NCI-H2171 (cell line): ENCODE results near the gene KCTD18.

Source experiments
- DNase-seq: peaks from one replicate; lab custom pipeline; 2025; lab: John Stamatoyannopoulos, UW

The KCTD18 gene

DNA sequence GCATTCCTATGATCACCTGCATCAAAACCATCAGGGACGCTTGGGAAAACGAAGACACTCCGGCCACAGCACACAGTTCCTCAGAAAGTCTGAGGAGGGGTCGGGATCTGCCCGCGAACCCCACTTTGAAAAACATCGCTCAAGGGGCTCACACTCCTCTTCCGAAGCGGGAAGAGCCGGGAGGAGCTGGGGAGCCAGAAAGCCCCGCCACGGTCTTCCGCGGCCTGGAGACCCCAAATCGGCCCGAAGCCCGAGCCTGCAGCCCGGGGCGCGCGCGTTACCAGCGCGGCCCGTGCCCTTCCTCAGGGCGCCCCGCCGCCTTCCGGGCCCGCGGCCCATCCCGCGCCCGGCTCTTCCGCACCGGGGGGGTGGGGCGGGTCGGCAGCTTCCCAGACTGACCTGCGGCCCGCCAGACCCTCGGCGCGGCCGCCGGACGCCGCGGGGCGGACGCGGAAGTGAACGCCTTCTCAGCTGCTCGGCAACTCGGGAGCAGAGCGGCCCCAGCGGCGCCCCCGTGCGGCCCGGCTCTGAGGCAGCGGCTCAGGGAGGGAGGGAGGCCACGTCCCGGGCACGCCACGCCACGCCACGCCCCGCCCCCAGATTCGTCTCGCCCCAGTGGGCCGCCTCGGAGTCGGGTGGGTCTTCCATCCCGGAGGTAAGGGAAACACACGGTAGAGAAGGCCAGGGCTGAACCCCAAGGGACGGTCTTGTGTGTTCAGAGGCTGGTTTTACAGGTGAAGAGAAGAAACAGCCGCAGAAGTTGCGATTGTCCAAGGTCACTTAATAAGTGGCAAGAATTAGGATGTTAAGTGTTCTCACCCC is at the start of gene KCTD18:
KCTD18 (minus strand) TSS at position 457 of the 822 bp plus-strand sequence. CDS start 3,052 bp downstream, outside the sequence.
- peak; percentile 80 for DNase-seq

DNA sequence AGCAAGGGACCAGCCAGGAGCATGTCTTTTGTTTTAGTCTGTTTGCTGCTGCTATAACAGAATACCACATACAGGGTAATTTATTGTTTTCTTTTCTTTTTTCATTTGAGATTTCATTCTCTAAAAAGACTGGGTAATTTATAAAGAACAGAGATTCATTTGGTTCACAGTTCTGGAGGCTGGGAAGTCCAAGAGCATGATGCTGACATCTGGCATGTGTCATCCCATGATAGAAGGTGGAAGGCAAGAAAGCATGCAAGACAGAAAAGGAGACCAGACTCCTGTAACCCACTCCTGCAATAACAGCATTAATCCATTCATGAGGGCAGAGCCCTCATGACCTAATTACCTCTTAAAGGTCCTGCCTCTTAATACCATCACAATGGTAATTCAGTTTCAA is 30.9 kb upstream of the KCTD18 start:
- no peak for DNase-seq

DNA sequence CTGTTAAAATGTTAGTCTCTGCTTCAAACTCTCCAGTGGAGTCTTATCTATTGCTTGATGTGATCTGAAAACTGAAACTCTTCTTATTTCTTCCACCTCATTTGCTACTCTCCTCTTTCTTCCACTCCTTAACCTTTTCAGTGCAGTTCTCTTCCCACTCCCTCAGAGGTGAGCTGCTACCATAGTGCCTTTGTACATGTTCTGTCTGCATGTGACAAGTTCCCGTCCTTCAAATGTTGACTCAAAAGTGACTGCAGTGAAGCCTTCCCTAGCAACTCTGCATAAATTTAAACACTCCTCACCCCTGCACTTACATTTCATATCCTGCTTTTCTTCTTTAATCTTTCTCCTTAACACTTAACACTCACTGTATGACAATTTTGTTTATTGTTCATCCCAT is 28.3 kb upstream of the KCTD18 start:
- no peak for DNase-seq

DNA sequence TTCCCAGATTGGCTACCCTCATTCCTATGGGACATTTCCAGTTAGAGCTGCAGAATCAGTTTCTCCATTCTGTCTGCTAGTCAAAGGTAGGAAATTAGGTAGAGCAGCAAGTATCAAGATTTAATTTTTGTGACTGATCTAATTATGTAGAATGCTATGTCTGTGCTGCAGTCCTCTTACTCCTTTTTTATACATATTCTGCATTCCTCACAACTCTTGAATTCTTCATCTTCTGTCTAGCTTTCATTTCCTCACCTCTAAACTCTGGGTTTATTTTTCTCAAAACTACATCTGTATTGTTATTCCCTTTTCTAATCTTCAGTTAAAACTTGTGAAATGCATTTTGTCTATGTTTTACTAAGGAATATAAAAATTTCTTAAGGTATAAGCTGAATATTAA is 24.7 kb upstream of the KCTD18 start:
- no peak for DNase-seq

DNA sequence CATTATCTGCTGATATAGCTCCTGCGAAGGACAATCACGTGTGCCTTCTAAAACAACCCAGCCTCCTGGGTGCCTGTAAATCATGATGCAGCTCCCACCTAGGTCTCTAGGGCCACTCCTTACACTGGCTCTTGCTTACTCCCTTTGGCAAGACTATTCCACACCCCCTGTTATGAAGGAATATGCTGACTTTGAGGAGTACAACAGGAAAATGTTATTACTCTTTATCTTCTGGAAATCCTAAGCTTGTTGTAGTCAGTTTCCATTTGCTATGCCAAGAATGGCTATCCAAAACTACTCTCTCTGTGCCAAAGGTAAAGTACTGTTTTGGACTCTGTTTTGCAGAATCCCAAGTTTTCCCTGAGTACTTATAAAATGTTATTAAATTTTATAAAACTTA is 23.9 kb upstream of the KCTD18 start:
- DNase-seq: no peak

DNA sequence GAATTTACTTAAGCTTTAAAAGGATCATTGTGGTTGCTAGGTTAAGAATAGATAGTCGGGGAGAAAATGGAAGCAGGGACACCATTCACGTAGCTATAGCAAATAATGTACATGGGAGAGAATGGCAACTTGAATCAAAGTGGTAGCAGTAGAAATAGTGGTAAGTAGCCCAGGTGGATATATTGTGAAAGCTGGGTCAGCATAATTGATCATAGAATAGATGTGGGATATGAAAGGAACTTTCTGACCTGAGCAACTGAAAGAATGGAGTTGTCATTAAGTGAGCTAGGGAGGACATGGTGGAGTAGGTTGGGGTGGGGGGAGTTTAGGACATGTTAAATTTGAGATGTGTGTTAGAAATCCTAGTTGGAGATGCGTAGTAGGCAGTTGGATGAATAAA is 18.4 kb upstream of the KCTD18 start:
- DNase-seq: no peak

DNA sequence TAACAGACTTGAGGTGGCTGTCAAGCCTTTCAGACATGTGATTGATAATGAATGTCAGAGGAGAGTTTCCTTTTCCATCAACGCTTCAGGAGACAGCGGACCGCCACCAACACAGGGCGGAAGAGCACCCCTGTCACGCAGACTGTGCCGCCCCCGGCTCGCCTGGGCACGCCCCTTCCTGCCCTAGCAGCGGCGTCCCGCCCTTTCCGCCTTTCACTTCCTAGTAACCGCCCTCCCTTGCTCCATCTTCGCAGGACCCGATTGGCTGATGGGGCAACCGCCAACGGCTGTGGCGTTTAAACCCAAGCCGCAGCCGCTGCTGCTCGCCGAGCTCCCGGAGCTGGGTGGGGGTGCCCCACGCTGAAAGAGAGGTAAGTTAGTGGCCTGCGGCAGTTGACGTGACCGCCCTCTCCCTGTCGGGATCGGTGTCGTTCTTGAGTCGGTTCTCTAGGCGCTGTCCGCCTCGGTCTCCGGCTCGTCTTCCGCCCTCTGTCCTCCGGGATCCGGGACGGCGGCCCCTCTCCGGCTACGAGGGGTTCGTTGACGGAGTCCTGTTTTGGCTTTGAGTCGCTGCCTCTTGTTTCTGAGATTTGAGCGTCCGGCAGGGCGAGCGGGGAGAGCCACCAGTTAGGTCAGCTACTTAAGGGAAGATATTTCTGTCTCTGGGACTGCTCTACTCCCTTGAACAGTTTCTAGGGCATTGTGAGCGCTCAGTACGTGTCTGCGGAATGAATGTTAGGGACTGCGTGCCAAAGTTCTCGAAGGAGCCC is 16.2 kb upstream of the KCTD18 start, which contains the start of gene SGO2:
SGO2 (plus strand) TSS at position 326 of the 770 bp plus-strand sequence. CDS start 6,769 bp downstream, outside the sequence.
- DNase-seq: peak; percentile 95

DNA sequence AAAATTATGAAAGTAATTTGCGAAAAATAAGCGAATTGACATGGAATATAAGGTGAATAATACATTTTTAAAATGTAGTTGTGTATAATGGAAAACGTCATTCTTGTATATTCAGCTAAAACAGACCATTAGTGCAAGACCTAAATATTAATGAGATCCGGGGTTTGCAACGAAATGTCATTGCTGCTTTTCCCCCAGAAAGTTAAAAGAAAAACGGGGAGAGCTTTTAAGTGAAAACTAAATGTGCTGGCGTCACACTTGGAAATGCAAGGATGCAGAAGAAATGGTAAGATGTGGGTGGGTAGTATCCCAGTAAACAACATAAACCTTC is 15.6 kb upstream of the KCTD18 start:
- no peak for DNase-seq

DNA sequence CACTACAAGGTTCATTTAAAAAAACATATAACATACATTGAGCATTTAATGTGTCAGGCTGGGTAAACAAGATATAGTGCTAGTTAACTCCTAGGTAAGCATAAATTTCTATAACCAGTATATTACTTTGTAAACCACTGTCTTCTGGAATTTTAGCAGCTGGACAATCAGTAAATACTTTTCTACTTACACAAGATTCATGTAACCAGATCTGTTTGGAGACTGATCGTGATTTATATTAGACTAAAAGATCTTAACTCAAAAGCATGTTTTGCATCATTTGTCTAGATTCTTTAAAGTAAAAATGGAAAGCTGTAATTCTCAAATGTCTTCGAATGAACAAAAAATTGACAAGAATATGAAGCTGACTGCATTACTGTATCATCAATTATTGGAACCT is 15.2 kb upstream of the KCTD18 start:
- DNase-seq: no peak

DNA sequence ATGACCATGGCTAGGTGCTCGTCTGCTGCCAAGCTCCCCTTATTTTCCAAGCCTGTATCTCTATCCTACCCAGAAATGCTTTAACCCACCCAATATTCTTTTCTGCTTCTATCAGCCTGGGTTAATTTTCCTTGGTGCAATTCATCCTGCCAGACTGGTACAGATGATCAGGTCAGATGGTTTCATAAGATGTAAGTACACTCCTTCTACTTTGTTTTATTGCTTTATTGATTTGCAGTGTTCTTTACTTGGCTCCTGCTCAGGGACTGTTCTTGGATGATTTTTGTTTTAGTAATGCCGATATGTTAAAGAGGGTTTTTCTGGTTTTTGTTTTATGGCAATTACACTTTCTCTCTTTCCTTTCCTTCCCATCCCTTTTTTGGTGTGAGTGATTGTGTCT is 13.7 kb upstream of the KCTD18 start:
- no peak for DNase-seq

DNA sequence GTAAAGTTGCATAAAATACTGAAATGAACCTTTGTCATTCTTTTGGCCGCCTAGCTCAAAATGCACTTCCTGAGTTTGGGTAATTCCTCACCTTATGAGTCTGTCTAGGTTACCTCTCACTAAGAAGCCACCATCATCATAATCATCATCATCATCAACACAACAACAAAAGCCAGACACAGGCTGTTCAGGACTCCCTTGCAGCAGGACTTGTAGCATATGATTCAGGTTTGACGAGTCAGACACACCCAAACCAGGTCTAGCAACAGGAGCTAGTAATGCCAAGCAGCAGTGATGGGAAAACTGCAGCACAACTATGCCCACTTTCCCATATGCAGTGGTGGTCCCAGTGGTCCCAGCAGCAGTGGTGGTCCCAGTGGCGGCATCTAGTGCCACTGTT is 13.3 kb upstream of the KCTD18 start:
- DNase-seq: no peak

DNA sequence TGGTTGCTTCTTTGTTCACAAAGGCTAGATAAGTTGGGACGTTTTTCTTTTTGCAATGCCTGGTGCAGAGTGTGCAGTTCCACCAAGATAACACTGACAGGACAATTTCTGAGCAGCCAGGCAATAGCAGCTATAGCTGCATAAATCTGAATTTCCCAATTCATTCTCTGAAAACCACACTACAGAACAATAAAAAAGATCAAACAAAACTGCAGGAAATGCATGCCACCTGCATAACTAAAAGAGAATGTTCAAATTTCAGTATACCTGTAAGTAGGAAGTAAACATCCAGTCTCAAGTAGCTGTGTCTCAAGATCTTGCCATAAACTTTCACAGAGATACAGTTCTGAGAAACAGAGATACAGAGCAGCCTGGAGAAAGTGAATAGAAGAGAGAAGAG is 5.3 kb upstream of the KCTD18 start:
- DNase-seq: no peak

DNA sequence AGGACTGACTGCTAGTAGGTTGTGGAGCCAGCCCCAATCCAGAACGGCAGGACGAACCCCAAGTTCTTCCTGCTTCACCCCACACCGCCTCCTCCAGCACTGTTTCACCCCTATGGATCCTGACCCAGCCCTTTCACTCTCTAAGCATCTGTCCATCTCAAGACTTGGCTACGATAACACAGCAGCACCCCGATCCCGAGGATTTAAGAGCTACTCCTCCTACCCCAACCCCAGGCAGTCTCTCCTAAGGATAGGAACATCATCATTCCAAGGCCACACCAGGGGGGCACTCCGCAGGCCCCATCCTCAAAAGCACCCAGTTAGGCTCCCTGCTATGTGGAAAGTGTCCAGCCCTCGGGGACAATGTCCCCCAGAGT is 645 bp downstream of the KCTD18 start:
- DNase-seq: no peak

DNA sequence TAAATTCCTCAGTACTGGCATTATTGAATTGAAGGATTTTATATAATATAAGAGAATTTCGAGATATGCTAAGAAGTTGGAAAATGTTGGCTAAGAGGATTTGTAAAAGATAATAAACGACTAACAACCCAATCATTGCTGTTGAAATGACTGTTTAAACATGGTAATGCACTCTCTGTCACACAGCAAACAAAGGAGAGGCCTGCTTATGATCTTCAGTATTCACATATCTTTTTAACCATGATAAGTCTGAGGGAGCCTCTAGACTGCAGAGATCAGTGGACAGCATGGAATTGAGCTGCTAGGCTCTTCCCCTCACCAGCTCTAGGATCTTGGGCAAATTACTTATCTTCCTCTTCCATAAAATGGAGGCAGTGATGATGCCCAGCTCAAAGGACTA is 2.7 kb downstream of the KCTD18 start:
- DNase-seq: no peak

DNA sequence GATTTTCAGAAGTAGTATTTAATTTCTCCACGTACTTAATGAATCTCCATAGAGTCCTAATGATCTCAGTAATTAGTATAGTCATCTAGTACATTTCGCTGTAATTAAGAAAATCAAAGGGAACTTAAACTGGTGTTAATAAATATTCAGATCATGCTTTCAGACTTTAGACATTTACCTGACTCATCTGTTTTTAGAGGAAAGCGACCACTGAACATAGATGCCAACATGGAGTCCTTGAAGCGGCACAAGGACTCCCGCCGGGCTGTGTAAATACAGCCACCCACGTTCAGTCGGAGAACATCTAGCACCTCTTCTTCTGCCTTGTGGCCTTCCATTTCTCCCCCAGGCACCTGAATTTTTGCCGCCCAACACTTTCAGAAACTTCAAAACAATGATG is 3.2 kb downstream of the KCTD18 start:
- no peak for DNase-seq

DNA sequence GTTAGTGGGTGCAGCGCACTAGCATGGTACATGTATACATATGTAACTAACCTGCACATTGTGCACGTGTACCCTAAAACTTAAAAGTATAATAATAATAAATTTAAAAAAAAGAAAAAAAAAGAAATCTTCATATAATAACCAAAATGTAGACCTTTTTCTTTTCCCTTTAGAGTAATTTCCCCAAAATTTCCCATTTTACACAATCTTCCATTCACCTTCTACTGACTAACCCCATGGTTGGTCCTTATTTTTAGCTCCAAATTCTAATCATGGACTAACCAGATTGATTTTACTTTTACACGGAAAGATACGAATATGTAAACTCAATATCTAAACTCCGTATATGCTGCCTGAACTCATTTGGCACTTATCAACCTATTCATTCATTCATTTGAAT is 7.7 kb downstream of the KCTD18 start:
- no peak for DNase-seq

DNA sequence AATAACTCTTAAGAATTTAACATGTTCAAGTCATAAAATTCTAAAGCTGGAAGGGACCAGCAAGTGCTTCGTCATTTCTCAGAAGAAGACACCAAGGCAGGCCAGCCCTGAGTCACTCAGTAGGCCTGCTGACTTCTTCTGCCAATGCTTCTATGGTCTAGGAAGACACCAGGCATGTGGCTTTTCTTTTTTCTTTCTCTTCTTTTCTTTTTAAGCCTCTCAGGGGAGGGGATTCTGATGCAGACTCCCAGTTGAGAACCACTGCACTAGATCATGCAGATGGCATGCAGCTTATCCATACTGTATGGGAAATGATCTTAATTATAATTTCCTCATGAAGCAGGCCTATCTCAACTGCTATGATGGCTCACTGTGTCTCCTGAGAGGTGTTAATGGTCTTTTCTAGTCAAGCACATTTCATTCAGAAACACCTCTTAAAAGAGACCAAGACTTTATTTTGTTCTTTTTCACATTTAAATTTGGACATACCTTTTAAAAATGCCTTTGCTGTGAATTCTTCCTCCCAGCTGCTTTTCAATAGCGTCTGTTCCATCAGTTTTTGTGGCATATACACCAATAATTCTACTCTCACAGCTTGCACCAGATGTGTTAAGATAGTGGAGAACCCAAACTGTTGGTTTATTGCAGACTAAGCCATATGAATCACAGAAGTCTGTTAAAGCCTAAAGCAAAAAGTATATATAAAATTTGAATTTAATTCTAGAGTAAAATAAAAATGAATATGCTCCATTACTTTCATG is 11.3 kb downstream of the KCTD18 start:
- no peak for DNase-seq

DNA sequence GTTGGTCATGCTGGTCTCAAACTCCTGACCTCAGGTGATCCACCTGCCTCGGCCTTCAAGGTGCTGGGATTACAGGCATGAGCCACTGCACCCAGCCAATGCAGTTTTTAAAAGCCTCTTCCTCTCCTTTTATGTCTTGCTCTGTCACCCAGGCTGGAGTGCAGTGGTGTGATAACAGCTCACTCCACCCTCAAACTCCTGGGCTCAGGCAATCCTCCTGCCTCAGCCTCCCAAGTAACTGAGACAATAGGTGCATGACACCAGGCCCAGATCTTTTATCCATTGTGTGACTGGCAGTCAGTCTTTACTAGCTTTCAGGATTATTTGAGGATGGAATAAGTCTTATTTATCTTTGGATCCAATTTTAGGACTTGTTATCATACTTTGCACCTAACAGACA is 13.2 kb downstream of the KCTD18 start:
- no peak for DNase-seq

DNA sequence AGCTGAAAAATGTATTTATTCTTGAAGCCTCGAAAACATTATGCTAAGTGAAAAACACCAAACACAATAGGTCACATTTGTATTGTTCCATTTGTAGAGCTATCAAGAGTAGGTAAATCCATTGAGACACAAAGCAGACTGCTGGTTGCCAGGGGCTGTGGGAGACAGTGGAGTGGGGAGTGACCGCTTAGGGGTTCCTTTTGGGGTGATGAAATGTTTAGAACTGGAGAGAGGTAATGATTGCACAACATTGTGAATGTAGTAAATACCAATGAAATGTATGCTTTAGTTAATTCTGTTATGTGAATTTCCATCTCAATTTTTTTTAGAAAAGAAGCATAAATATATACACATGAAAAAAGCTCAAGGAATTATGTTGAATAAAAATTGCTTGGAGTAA is 15.8 kb downstream of the KCTD18 start:
- DNase-seq: no peak

DNA sequence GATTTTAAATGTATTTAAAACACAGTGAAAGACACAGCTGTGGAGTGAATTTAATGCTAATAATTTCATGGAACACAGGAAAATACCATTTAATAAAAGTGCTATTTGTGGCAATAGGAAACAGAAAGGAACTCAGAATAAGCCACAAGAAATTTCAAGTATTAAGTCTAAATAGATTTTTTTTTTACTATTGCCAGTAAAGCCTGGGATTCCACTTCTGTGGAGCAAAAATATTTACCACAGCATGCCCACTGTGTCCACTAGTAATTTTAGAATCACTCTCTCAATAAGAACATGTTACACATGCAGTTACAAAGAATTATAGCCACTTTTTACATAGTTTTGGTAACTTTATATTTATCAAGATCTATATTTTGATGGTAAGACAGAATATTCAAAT is 17.2 kb downstream of the KCTD18 start:
- no peak for DNase-seq

DNA sequence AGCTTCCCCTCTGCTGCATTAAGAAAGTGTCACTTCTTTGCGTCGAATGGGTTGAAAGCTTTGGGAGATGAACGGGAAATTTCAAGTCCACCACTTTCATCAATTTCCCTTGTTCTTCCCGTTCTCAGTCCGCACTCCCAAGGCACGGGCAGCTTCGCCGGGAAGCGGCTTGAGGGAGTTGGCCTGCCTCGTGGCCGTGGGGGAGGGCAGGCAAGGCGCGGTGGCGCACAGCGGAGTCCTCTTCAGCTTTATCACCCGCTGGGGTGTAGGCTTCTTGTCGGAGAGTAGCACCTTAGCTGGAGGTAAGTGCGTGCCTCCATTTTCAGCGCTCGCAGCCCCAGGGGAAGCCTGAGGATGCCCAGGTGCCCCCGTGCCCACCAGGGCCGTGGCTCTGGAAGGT is 19.9 kb downstream of the KCTD18 start:
- DNase-seq: no peak

DNA sequence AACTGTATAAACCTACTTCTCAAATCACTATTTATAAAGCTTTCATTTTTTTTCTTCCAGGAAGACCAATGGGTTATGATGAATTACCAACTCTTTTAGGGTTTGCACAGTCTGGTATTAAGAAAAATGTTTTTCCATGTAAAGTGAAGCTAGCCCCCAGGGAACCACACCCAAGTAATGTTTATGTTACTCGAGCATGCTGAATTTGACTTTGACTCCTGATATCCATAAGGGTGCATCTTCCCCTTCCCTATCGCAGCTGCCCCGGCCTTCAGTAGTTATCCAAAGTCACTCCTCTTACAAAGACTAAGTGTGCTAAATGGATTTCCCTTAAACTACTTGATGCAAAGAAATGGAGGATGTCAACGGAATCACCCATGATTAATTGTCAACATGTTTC is 21.7 kb downstream of the KCTD18 start:
- DNase-seq: no peak

DNA sequence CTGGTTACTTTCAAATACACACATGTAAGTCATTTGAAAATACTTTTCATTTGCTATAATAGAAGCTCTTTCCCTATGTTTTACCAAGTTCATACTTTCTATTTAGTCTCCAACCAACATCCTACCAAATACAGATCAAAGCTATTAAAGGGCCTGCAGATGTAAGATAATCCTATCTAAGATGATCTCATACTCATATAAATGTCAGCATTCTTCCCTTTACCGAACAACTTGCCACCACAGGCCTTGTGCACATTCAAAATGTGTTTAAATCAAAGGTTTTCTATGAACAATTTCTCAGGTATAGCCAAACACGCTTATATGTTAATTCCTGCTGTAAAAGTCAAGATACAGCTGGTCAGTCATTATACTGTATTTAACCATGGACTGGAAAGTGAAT is 23.3 kb downstream of the KCTD18 start:
- DNase-seq: no peak
